PC-3 (cell line): ENCODE results near the gene UNC93A. TPM values are rescaled to one million over a fixed set of nuclear protein-coding genes. Genes with fewer than 3 reads are reported as not detected.

Experiments used
- ATAC-seq: fragments of 200-7000 bp; cut with Tn5 transposase; 2 replicates; pipeline ENCODE4 v1.9.1; 2020; ENCODE audit warnings: mild to moderate bottlenecking, moderate library complexity
- BruUV-seq: library from RNA; stranded (reverse); fragments of 400-500 nt; replicated peaks from 2 replicates; lab custom pipeline; 2021; lab: Mats Ljungman, UMichigan
- CTCF ChIA-PET: fragments of 300-600 bp; sonication (Branson Sonifier 250); formaldehyde crosslinking; loops from one replicate; lab custom pipeline; 2022; ENCODE audit warnings: antibody characterized with exemption; lab: Charles Lee
- POLR2A ChIA-PET: fragments of 300-600 bp; sonication (Branson Sonifier 250); formaldehyde crosslinking; loops from one replicate; lab custom pipeline; 2022; ENCODE audit warnings: antibody characterized with exemption; ENCODE audit not compliant: unreplicated experiment; lab: Charles Lee
- DNase-seq: peaks from one replicate; pipeline ENCODE4 v3.0.0-alpha.2; 2015
- H2AFZ ChIP-seq: fragments of 300-600 bp; sonication (generic); 2 replicates; pipeline ENCODE4 v1.6.0; 2016; ENCODE audit warnings: antibody characterized with exemption, low read length
- H3F3A ChIP-seq: fragments of 300-600 bp; sonication (generic); one replicate; pipeline ENCODE4 v1.6.0; 2017; ENCODE audit warnings: antibody characterized with exemption, low read length, control low read depth, mild to moderate bottlenecking; ENCODE audit not compliant: unreplicated experiment
- H3K27ac ChIP-seq: fragments of 300-600 bp; sonication (generic); 2 replicates; pipeline ENCODE4 v1.5.1; 2016; ENCODE audit warnings: mild to moderate bottlenecking, low read length
- H3K27me3 ChIP-seq: fragments of 300-600 bp; sonication (generic); 2 replicates; pipeline ENCODE4 v1.6.1; 2016; ENCODE audit warnings: low read length, mixed read lengths
- H3K36me3 ChIP-seq: fragments of 300-600 bp; sonication (generic); 2 replicates; pipeline ENCODE4 v1.6.1; 2016; ENCODE audit warnings: low read depth, mixed run types, low read length, mixed read lengths
- H3K4me1 ChIP-seq: fragments of 300-600 bp; sonication (generic); 2 replicates; pipeline ENCODE4 v1.5.1; 2016; ENCODE audit warnings: low read length; ENCODE audit not compliant: insufficient read depth
- H3K4me2 ChIP-seq: fragments of 300-600 bp; sonication (generic); 2 replicates; pipeline ENCODE4 v1.6.0; 2016; ENCODE audit warnings: low read length
- H3K4me3 ChIP-seq: fragments of 300-600 bp; sonication (generic); 2 replicates; pipeline ENCODE4 v1.5.1; 2016; ENCODE audit warnings: mild to moderate bottlenecking, low read length, mixed read lengths
- H3K79me2 ChIP-seq: fragments of 300-600 bp; sonication (generic); 2 replicates; pipeline ENCODE4 v1.6.1; 2017; ENCODE audit warnings: low read length, mixed read lengths
- H3K9ac ChIP-seq: fragments of 300-600 bp; sonication (generic); 2 replicates; pipeline ENCODE4 v1.6.0; 2016; ENCODE audit warnings: mild to moderate bottlenecking, low read length
- H3K9me2 ChIP-seq: fragments of 300-600 bp; sonication (generic); replicated peaks from 2 replicates; pipeline ENCODE4 v1.6.1; 2016; ENCODE audit warnings: mixed run types, low read length, mixed read lengths
- H3K9me3 ChIP-seq: fragments of 300-600 bp; sonication (generic); 2 replicates; pipeline ENCODE4 v1.6.1; 2016; ENCODE audit warnings: low read length, mixed read lengths
- H4K20me1 ChIP-seq: fragments of 300-600 bp; sonication (generic); 2 replicates; pipeline ENCODE4 v1.6.1; 2016; ENCODE audit warnings: low read length, mixed read lengths
- EZH2 ChIP-seq: fragments of 300-600 bp; sonication (generic); IDR thresholded peaks from one replicate; pipeline ENCODE4 v1.6.1; 2017; ENCODE audit warnings: antibody characterized with exemption, mild to moderate bottlenecking, low read length; ENCODE audit not compliant: unreplicated experiment
- EZH2phosphoT487 ChIP-seq: fragments of 300-600 bp; sonication (generic); IDR thresholded peaks from 2 replicates; pipeline ENCODE4 v1.6.1; 2018; ENCODE audit warnings: mild to moderate bottlenecking, antibody characterized with exemption, low read length, borderline replicate concordance
- intact Hi-C: fragments of 100-400 bp; cut with micrococcal nuclease; formaldehyde crosslinking; loops from 2 replicates; pipeline ENCODE4 v1.9.0; 2023
- total RNA-seq: library from RNA; depleted of rRNA; stranded (reverse); fragments of >200 nt; gene quantifications from 2 replicates; pipeline ENCODE4 v1.2.3, GENCODE V29; 2014
- TF ChIP-seq, protein P1 (sequence below): fragments of 300-600 bp; sonication (generic); conservative IDR thresholded peaks from 2 replicates; pipeline ENCODE4 v1.5.1; 2017; ENCODE audit warnings: antibody characterized with exemption, low read depth, mild to moderate bottlenecking, low read length

Gene UNC93A
- total RNA-seq, 1 experiment from 2014 or later = not detected

DNA sequence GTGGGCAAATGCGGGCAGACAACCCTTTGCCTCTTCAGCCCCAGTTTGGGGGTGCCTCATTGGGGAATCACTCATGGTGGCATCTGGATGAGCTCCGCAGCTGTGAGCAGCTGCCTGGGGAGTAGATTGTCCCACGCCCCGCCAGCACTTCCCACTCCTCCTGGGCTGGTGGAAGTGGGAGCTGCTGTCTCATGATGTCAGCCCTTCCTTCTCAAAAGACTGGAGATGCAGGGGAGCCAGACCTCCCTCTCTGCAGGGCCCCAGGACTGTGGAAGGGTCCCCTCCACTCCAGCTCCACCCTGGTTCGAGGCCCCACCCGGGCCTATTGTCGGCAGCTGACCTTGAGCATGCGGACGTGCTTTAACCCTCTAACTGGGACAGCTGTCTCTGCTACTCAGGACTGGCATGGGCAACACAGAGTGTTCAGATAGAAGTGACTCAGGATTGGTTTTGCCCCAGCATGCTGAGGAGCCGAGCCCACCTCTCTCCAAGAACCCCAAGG, 2.0 kb downstream of the UNC93A start:
- BruUV-seq = no TSS peak

DNA sequence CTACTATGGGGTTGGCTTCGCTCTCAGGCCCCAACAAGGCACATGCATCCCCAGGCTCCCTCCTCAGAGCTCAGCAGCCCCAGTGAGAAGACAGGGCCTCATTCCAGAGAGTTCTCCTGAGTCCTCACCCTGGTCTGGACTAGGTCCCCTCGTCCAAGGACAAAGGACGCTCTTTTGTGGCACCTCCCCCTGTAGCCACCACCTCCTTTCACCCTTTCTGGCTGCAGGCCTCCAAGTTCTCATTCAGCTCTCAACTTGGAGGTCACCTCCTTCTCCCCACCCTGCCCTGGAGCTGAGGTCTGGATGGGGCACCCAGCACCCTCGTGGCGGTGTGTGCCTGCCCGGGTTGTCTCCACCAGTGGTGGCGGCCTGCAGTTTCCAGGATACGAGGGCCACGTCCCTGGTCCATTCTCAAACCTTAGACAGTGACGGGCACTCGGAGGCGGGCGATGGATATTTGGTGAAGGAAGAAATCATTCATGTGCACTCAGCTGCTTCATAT, 2.5 kb downstream of the UNC93A start:
- Histone ChIP-seq H4K20me1 (no peaks in the 10 kb centered on the region), H3K36me3 (no peaks in the 10 kb centered on the region), H3K79me2 (no peaks in the 10 kb centered on the region), H3K9me3 (no peaks in the 10 kb centered on the region), H3K4me2 (no peak overlapping the region), H3K4me1 (no peaks in the 10 kb centered on the region), H3K4me3 (no peak overlapping the region), H2AFZ (no peak overlapping the region), H3K9ac (no peak overlapping the region), H3K27me3 (peaks cover 29% of the 10 kb centered on the region), H3K9me2 (no peaks in the 10 kb centered on the region), H3K27ac (no peak overlapping the region), H3F3A (no peaks in the 10 kb centered on the region)
- BruUV-seq = no TSS peak
- no peak for ATAC-seq
- intact Hi-C loops = no loop called here
- TF ChIP-seq, protein P1, sequence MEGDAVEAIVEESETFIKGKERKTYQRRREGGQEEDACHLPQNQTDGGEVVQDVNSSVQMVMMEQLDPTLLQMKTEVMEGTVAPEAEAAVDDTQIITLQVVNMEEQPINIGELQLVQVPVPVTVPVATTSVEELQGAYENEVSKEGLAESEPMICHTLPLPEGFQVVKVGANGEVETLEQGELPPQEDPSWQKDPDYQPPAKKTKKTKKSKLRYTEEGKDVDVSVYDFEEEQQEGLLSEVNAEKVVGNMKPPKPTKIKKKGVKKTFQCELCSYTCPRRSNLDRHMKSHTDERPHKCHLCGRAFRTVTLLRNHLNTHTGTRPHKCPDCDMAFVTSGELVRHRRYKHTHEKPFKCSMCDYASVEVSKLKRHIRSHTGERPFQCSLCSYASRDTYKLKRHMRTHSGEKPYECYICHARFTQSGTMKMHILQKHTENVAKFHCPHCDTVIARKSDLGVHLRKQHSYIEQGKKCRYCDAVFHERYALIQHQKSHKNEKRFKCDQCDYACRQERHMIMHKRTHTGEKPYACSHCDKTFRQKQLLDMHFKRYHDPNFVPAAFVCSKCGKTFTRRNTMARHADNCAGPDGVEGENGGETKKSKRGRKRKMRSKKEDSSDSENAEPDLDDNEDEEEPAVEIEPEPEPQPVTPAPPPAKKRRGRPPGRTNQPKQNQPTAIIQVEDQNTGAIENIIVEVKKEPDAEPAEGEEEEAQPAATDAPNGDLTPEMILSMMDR = no peak
- no peak for TF ChIP-seq EZH2phosphoT487
- TF ChIP-seq EZH2 = no peak
- ChIA-PET POLR2A (no interaction called here), CTCF (no interaction called here)
- DNase-seq = no peak

More for the DNA sequence above, 2.0 kb downstream of the UNC93A start:
- DNase-seq (no peak), ATAC-seq (no peak)
- Histone ChIP-seq H3K4me2 (no peak overlapping the region), H3K79me2 (no peaks in the 10 kb centered on the region), H3F3A (no peaks in the 10 kb centered on the region), H3K4me1 (no peaks in the 10 kb centered on the region), H3K4me3 (no peak overlapping the region), H3K9me2 (no peaks in the 10 kb centered on the region), H3K27ac (no peak overlapping the region), H3K9ac (no peak overlapping the region), H3K36me3 (no peaks in the 10 kb centered on the region), H3K27me3 (peaks cover 26% of the 10 kb centered on the region), H4K20me1 (no peaks in the 10 kb centered on the region), H2AFZ (no peak overlapping the region), H3K9me3 (no peaks in the 10 kb centered on the region)
- ChIA-PET POLR2A (no interaction called here), CTCF (no interaction called here)
- TF ChIP-seq, protein P1 = no peak
- TF ChIP-seq EZH2phosphoT487 = no peak
- TF ChIP-seq EZH2 = no peak
- intact Hi-C loops = no loop called here

DNA sequence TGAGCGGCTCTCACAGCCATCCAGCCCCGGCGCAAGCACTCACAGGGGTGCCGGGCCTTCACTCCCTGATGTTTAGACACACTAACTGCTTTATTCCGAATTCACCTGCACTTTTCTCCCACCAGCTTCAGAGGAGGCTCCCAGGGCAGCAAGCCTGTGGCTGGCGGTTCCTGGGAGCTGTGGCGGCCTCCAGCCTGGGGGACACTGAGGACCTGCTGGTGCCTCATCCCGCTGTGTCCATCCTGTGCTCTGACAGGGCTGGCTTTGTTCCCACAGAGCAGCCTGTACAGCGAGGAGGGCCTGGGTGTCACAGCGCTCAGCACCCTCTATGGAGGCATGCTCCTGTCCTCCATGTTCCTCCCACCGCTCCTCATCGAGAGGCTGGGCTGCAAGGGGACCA, 3.1 kb downstream of the UNC93A start:
- Histone ChIP-seq H3K27ac (no peak overlapping the region), H4K20me1 (no peaks in the 10 kb centered on the region), H3K4me1 (no peaks in the 10 kb centered on the region), H3K36me3 (no peaks in the 10 kb centered on the region), H3K27me3 (peaks cover 29% of the 10 kb centered on the region), H3K4me2 (no peak overlapping the region), H3K9me2 (no peaks in the 10 kb centered on the region), H3K9ac (no peak overlapping the region), H3K9me3 (no peaks in the 10 kb centered on the region), H3K79me2 (no peaks in the 10 kb centered on the region), H3K4me3 (no peak overlapping the region), H2AFZ (no peak overlapping the region), H3F3A (no peaks in the 10 kb centered on the region)
- no peak for ATAC-seq
- intact Hi-C loops = no loop called here
- ChIA-PET POLR2A (no interaction called here), CTCF (no interaction called here)
- DNase-seq = no peak
- no peak for TF ChIP-seq EZH2
- BruUV-seq = no TSS peak
